Measurements from ENCODE around the gene ASB11.

DNA sequence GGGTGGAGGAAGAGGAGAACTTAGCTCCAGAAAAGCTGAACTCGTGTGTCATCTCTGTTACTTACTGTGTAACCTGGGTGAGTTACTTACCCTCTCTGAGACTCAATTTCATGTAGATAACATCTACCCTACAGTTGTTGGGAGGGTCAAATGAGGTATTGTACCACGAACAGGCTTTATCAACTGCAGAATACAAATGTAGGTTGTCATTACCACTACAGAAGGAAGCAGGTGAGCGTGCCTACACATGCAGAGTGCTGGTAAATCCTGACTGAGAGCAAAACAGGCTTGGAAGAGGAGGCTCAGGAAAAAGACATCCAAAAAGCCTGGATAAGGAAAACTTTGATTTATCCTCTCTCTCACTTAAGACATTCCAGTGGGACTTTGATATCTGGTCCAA is 12.7 kb upstream of the ASB11 start:
- TF ChIP-seq EZH2 (IDR thresholded peaks at IDR 0.05; ENCODE audit: insufficient read depth, poor library complexity, severe bottlenecking), result no peak
- no peak for TF ChIP-seq EZH2phosphoT487 (IDR thresholded peaks at IDR 0.05; ENCODE audit: insufficient read depth, low read depth)

Data from GM23248 (cell line).